Kidney epithelial cell (primary cell): ENCODE data around the gene BMPR1B. TPM values are rescaled to one million over a fixed set of nuclear protein-coding genes. Genes with fewer than 3 reads are reported as not detected.

ENCODE experiments used
- DNase-seq: peaks from one replicate; pipeline ENCODE4 v3.0.0-alpha.2; 2010; ENCODE audit warnings: low read depth
- H3K27me3 ChIP-seq: 2 replicates; pipeline ENCODE4 v1.6.0; 2011; ENCODE audit warnings: low read length; ENCODE audit not compliant: control insufficient read depth, insufficient read depth
- H3K36me3 ChIP-seq: 2 replicates; pipeline ENCODE4 v1.5.1; 2011; ENCODE audit warnings: low read length; ENCODE audit not compliant: control insufficient read depth, insufficient read depth
- H3K4me3 ChIP-seq: 2 replicates; pipeline ENCODE4 v1.5.1; 2011; ENCODE audit warnings: low read depth, mild to moderate bottlenecking, control low read depth, low read length
- CTCF ChIP-seq: IDR thresholded peaks from 2 replicates; pipeline ENCODE4 v1.5.1; 2011; ENCODE audit warnings: mild to moderate bottlenecking, moderate library complexity, low read length, control low read depth, inconsistent platforms; ENCODE audit not compliant: insufficient read depth, poor library complexity, severe bottlenecking
- total RNA-seq: library from RNA; depleted of rRNA; stranded (reverse); fragments of >200 nt; gene quantifications from 2 replicates; pipeline ENCODE4 v1.2.3, GENCODE V29; 2015

BMPR1B gene
- total RNA-seq, 1 donor from 2014 or later: 9.2 TPM

GRCh38 chr4:94804650-94805049 lies 46.9 kb downstream of the BMPR1B start:
- Histone ChIP-seq H3K27me3 (no peaks in the 10 kb centered on the region), H3K4me3 (no peak overlapping the region), H3K36me3 (no peaks in the 10 kb centered on the region)
- DNase-seq: no peak
- no peak for TF ChIP-seq CTCF

DNA sequence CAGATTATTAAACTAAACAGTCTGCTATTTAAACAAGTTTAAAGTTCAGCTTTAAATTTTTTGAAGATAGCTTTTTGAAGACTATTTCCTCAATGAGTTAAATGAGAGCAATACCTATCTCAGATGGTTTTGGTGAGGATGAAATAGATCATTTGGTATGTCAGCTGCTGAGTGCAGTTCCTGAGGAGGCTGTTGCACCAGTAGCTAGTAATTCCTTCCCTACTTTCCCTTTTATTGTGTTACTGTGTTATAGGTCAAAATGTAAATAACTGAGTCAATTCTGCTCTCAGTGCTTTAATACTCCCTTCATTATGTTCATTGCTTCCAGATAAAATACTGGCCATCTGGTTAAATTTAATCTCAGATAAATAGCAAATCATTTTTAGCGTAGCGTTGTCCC lies 48.6 kb downstream of the BMPR1B start:
- no peaks in the 10 kb centered on the region for H3K36me3 ChIP-seq
- no peak for TF ChIP-seq CTCF
- H3K4me3 ChIP-seq: no peak overlapping the region
- no peak for DNase-seq
- H3K27me3 ChIP-seq: no peaks in the 10 kb centered on the region

- no peaks in the 10 kb centered on the region for H3K27me3 ChIP-seq
- H3K4me3 ChIP-seq: no peak overlapping the region
- H3K36me3 ChIP-seq: no peaks in the 10 kb centered on the region
- DNase-seq: no peak
- TF ChIP-seq CTCF: no peak
Measured at GRCh38 chr4:94811643-94812042, 53.9 kb downstream of the BMPR1B start.

- H3K36me3 ChIP-seq: no peaks in the 10 kb centered on the region
- TF ChIP-seq CTCF: no peak
- DNase-seq: no peak
- no peaks in the 10 kb centered on the region for H3K27me3 ChIP-seq
- H3K4me3 ChIP-seq: no peak overlapping the region
Measured at GRCh38 chr4:94813221-94813620, 55.5 kb downstream of the BMPR1B start.

- no peak for TF ChIP-seq CTCF
Measured at GRCh38 chr4:94814237-94814636, 56.5 kb downstream of the BMPR1B start.

GRCh38 chr4:94819371-94820168 lies 61.8 kb downstream of the BMPR1B start:
- H3K36me3 ChIP-seq: no peaks in the 10 kb centered on the region
- no peak for DNase-seq
- TF ChIP-seq CTCF: no peak
- H3K4me3 ChIP-seq: no peak overlapping the region
- no peaks in the 10 kb centered on the region for H3K27me3 ChIP-seq

More at GRCh38 chr4:94814237-94814636, 56.5 kb downstream of the BMPR1B start:
- H3K27me3 ChIP-seq: no peaks in the 10 kb centered on the region
- DNase-seq: no peak
- no peaks in the 10 kb centered on the region for H3K36me3 ChIP-seq
- no peak overlapping the region for H3K4me3 ChIP-seq
